Activated naive CD8-positive, alpha-beta T cell (primary cell): ENCODE data around the gene CCDC126.

Experiments
- H3K27ac Mint-ChIP-seq: one replicate; pipeline ENCODE4 v1.8.0; 2021; ENCODE audit warnings: mixed read lengths
- H3K27me3 Mint-ChIP-seq: one replicate; pipeline ENCODE4 v1.8.0; 2021; ENCODE audit warnings: mixed read lengths
- H3K36me3 Mint-ChIP-seq: one replicate; pipeline ENCODE4 v1.8.0; 2021; ENCODE audit warnings: mixed read lengths
- H3K4me1 Mint-ChIP-seq: one replicate; pipeline ENCODE4 v1.8.0; 2021; ENCODE audit warnings: low read depth, mixed read lengths
- H3K4me3 Mint-ChIP-seq: one replicate; pipeline ENCODE4 v1.8.0; 2021; ENCODE audit warnings: mild to moderate bottlenecking, mixed read lengths
- H3K9me3 Mint-ChIP-seq: one replicate; pipeline ENCODE4 v1.8.0; 2021; ENCODE audit warnings: low read depth, mixed read lengths

Gene CCDC126

GRCh38 chr7:23607130-23607529 lies 9.9 kb downstream of the CCDC126 start:
- no peaks in the 10 kb centered on the region for H3K9me3 Mint-ChIP-seq
- H3K4me1 Mint-ChIP-seq, result peaks cover 7% of the 10 kb centered on the region
- H3K4me3 Mint-ChIP-seq, result no peak overlapping the region
- no peak overlapping the region for H3K27ac Mint-ChIP-seq
- H3K27me3 Mint-ChIP-seq, result no peaks in the 10 kb centered on the region
- H3K36me3 Mint-ChIP-seq, result peaks cover 6% of the 10 kb centered on the region

DNA sequence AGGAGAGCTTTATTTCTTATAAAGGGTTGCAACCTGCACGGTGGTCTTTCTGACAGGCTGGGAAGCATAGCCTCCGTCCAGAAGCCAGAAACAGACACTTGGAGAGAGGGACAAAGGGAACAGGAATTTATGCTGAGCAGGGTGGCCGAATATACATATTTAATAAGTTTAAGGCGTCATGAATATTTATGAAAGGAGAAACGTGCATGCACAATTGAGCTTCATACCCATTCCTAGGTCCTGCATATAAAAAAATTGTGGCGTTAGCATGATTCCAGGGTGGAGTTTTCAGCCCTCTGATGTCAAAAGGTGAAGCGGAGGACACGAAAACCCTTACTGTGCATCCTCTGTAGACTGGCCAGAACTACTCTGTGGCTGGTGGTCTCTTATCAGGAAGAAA lies 10.7 kb downstream of the CCDC126 start:
- H3K27ac Mint-ChIP-seq, result no peak overlapping the region
- no peaks in the 10 kb centered on the region for H3K27me3 Mint-ChIP-seq
- no peaks in the 10 kb centered on the region for H3K9me3 Mint-ChIP-seq
- no peak overlapping the region for H3K4me3 Mint-ChIP-seq
- peaks cover 9% of the 10 kb centered on the region for H3K36me3 Mint-ChIP-seq
- no peaks in the 10 kb centered on the region for H3K4me1 Mint-ChIP-seq

- H3K36me3 Mint-ChIP-seq, result peaks cover 47% of the 10 kb centered on the region
- no peak overlapping the region for H3K4me3 Mint-ChIP-seq
- H3K27me3 Mint-ChIP-seq, result no peaks in the 10 kb centered on the region
- no peaks in the 10 kb centered on the region for H3K4me1 Mint-ChIP-seq
- peaks cover 21% of the 10 kb centered on the region for H3K9me3 Mint-ChIP-seq
- no peak overlapping the region for H3K27ac Mint-ChIP-seq
Observed at GRCh38 chr7:23615331-23615730, 18.1 kb downstream of the CCDC126 start.

- peaks cover 47% of the 10 kb centered on the region for H3K36me3 Mint-ChIP-seq
Observed at GRCh38 chr7:23616593-23616992, 19.4 kb downstream of the CCDC126 start.

DNA sequence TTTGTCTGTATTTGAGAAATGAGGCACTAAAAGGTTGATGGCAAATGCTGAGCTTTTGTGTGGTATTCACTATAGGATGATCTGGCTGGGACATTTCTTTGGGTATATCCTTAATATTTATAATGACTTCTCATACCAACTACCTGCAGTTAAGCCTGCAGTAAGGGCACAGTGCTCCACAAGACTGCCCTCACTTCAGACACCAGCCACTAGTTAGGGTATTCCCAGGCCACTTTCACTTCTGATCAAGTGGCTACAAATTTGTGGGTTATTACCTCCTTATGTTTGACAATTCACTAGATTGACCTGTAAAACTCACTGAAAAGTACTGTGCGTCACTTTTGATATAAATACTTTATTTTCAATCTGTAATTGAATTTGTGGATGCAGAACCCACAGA lies 20.3 kb downstream of the CCDC126 start:
- H3K36me3 Mint-ChIP-seq, result peaks cover 47% of the 10 kb centered on the region
- H3K27me3 Mint-ChIP-seq, result no peaks in the 10 kb centered on the region
- no peak overlapping the region for H3K4me3 Mint-ChIP-seq

More at GRCh38 chr7:23616593-23616992, 19.4 kb downstream of the CCDC126 start:
- H3K27ac Mint-ChIP-seq, result no peak overlapping the region
- no peaks in the 10 kb centered on the region for H3K27me3 Mint-ChIP-seq
- H3K4me3 Mint-ChIP-seq, result no peak overlapping the region
- H3K4me1 Mint-ChIP-seq, result peaks cover 1% of the 10 kb centered on the region
- H3K9me3 Mint-ChIP-seq, result peaks cover 21% of the 10 kb centered on the region

DNA sequence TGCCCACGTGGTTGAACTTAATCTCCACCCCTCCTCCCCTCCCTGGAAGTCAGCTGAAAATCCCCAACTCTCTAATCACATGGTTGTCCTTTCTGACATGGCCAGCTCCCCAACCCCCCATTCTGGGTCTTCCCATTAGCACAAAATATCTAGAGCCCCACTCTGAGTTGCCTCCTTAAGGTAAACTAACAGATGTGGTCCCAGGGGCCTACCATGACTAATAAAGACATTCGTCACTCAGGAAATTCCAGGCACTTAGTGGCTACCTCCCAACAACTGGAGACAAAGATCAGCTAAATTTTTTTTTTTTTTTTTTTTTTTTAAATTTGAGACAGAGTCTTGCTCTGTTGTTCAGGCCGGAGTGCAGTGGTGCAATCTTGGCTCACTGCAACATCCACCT lies 21.1 kb downstream of the CCDC126 start:
- H3K27ac Mint-ChIP-seq, result no peak overlapping the region

More for the DNA sequence above, 20.3 kb downstream of the CCDC126 start:
- Mint-ChIP-seq H3K9me3 (peaks cover 21% of the 10 kb centered on the region), H3K27ac (no peak overlapping the region), H3K4me1 (peaks cover 1% of the 10 kb centered on the region)

GRCh38 chr7:23619141-23619540 lies 22.0 kb downstream of the CCDC126 start:
- H3K4me1 Mint-ChIP-seq, result peaks cover 5% of the 10 kb centered on the region
- no peak overlapping the region for H3K4me3 Mint-ChIP-seq
- H3K36me3 Mint-ChIP-seq, result peaks cover 37% of the 10 kb centered on the region
- H3K27ac Mint-ChIP-seq, result no peak overlapping the region
- H3K9me3 Mint-ChIP-seq, result peaks cover 21% of the 10 kb centered on the region
- H3K27me3 Mint-ChIP-seq, result no peaks in the 10 kb centered on the region

More for the DNA sequence above, 21.1 kb downstream of the CCDC126 start:
- H3K4me3 Mint-ChIP-seq, result no peak overlapping the region
- no peaks in the 10 kb centered on the region for H3K27me3 Mint-ChIP-seq
- H3K4me1 Mint-ChIP-seq, result peaks cover 1% of the 10 kb centered on the region
- peaks cover 21% of the 10 kb centered on the region for H3K9me3 Mint-ChIP-seq
- H3K36me3 Mint-ChIP-seq, result peaks cover 44% of the 10 kb centered on the region

- peaks cover 13% of the 10 kb centered on the region for H3K36me3 Mint-ChIP-seq
- no peaks in the 10 kb centered on the region for H3K27me3 Mint-ChIP-seq
- peaks cover 6% of the 10 kb centered on the region for H3K4me1 Mint-ChIP-seq
- H3K27ac Mint-ChIP-seq, result no peak overlapping the region
- no peak overlapping the region for H3K4me3 Mint-ChIP-seq
- peaks cover 6% of the 10 kb centered on the region for H3K9me3 Mint-ChIP-seq
Observed at GRCh38 chr7:23622506-23622925, 25.3 kb downstream of the CCDC126 start.

DNA sequence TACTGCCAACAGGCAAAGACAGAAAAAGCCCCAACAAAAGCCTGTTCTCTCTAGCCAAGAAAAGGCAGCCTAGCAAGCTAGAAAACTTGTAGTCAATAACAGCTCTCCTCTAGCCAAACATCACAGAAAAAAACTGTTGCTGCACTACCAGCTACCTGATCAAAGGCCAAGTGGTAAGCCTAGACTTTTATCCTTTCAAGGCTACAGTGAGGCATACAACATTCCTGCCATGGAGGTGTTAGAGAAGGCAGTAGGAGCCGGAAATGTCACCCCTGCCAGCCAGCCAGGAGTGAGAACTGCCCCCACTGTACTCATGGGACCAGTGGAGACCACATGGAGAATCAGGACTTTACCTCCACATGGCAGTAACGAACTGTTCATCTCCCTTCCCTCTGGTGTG lies 31.2 kb downstream of the CCDC126 start:
- no peak overlapping the region for H3K27ac Mint-ChIP-seq
- H3K27me3 Mint-ChIP-seq, result no peaks in the 10 kb centered on the region
- H3K4me3 Mint-ChIP-seq, result no peak overlapping the region
- H3K9me3 Mint-ChIP-seq, result no peaks in the 10 kb centered on the region
- peaks cover 5% of the 10 kb centered on the region for H3K4me1 Mint-ChIP-seq
- peaks cover 4% of the 10 kb centered on the region for H3K36me3 Mint-ChIP-seq

DNA sequence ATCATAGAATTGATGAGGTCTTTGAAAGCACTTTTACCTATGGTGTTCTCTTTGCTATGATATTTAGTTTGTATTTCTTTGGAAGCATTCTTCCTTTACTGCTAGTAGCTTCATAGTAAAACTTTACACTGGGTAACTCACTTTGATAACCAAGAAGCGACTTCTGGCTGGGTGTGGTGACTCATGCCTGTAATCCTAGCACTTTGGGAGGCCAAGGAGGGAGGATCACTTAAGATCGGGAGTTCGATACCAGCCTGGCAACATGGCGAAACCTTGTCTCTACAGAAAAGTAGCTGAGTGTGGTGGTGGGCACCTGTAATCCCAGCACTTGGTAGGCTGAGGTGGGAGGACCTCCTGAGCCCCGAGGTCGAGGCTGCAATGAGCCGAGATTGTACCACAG lies 36.2 kb downstream of the CCDC126 start:
- H3K9me3 Mint-ChIP-seq, result no peaks in the 10 kb centered on the region
- no peaks in the 10 kb centered on the region for H3K4me1 Mint-ChIP-seq
- no peak overlapping the region for H3K4me3 Mint-ChIP-seq
- H3K27ac Mint-ChIP-seq, result no peak overlapping the region
- peaks cover 4% of the 10 kb centered on the region for H3K36me3 Mint-ChIP-seq
- no peaks in the 10 kb centered on the region for H3K27me3 Mint-ChIP-seq

- Mint-ChIP-seq H3K27ac (no peak overlapping the region), H3K9me3 (no peaks in the 10 kb centered on the region), H3K4me3 (no peak overlapping the region), H3K36me3 (peaks cover 4% of the 10 kb centered on the region), H3K27me3 (no peaks in the 10 kb centered on the region), H3K4me1 (no peaks in the 10 kb centered on the region)
Observed at GRCh38 chr7:23645822-23646221, 48.6 kb downstream of the CCDC126 start.

GRCh38 chr7:23653942-23654341 lies 56.8 kb downstream of the CCDC126 start:
- Mint-ChIP-seq H3K4me1 (no peaks in the 10 kb centered on the region), H3K9me3 (peaks cover 24% of the 10 kb centered on the region), H3K36me3 (peaks cover 9% of the 10 kb centered on the region), H3K27me3 (no peaks in the 10 kb centered on the region), H3K27ac (no peak overlapping the region), H3K4me3 (no peak overlapping the region)

DNA sequence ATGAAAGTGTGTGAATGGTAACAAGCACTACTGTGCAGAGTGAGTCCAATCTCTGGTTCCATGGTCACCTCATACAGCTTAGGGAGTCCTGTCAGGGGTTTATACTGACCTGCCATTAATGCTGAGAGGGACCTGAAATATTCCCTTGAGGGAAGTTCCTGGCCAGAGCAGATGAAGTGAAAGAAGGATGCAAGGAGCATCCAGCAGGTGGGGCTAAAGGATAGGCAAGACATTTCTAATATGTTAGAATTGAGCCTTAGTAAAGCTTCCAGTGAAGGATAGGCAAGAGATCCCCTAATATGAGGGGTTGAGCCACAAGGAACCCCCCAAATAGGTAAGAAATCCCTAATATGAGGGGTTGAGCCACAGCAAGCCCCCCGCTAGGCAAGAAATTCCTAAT lies 57.3 kb downstream of the CCDC126 start:
- H3K27me3 Mint-ChIP-seq, result no peaks in the 10 kb centered on the region
- H3K4me3 Mint-ChIP-seq, result no peak overlapping the region
- H3K36me3 Mint-ChIP-seq, result peaks cover 9% of the 10 kb centered on the region
- H3K27ac Mint-ChIP-seq, result no peak overlapping the region
- no peaks in the 10 kb centered on the region for H3K4me1 Mint-ChIP-seq
- peaks cover 24% of the 10 kb centered on the region for H3K9me3 Mint-ChIP-seq

- Mint-ChIP-seq H3K27me3 (no peaks in the 10 kb centered on the region), H3K9me3 (peaks cover 24% of the 10 kb centered on the region), H3K4me1 (no peaks in the 10 kb centered on the region), H3K36me3 (peaks cover 9% of the 10 kb centered on the region), H3K4me3 (no peak overlapping the region), H3K27ac (no peak overlapping the region)
Observed at GRCh38 chr7:23655433-23655832, 58.3 kb downstream of the CCDC126 start.

GRCh38 chr7:23658831-23659427 lies 61.7 kb downstream of the CCDC126 start:
- Mint-ChIP-seq H3K4me1 (no peaks in the 10 kb centered on the region), H3K27ac (no peak overlapping the region), H3K36me3 (peaks cover 6% of the 10 kb centered on the region), H3K9me3 (peaks cover 21% of the 10 kb centered on the region), H3K27me3 (no peaks in the 10 kb centered on the region), H3K4me3 (no peak overlapping the region)

GRCh38 chr7:23661385-23661784 lies 64.2 kb downstream of the CCDC126 start:
- Mint-ChIP-seq H3K36me3 (peaks cover 2% of the 10 kb centered on the region), H3K9me3 (peaks cover 11% of the 10 kb centered on the region), H3K4me1 (no peaks in the 10 kb centered on the region), H3K27ac (no peak overlapping the region), H3K4me3 (no peak overlapping the region), H3K27me3 (no peaks in the 10 kb centered on the region)
